Gastrocnemius medialis (tissue), 4 donors: Measurements from ENCODE around the gene SLC34A3.

ENCODE experiments used
- POLR2A ChIP-seq, 2 donors: fragments of 450-650 bp; IDR thresholded peaks; one replicate each; pipeline ENCODE4 v1.6.1; 2017; ENCODE audit warnings: antibody characterized with exemption in 2 of 2, mild to moderate bottlenecking in 2 of 2, moderate library complexity in 2 of 2
- TF ChIP-seq, protein P1 (sequence below), 5 experiments: fragments of 450-650 bp in 3 of 5; fragments of 200-600 bp in 2 of 5; sonication (generic) in 2 of 5; IDR thresholded peaks in 4 of 5; conservative IDR thresholded peaks in 1 of 5; 1 replicate in 4 of 5; 2 replicates in 1 of 5; pipeline ENCODE4 v1.5.1; 2016 to 2019; ENCODE audit warnings: antibody characterized with exemption in 5 of 5, mild to moderate bottlenecking in 3 of 5, moderate library complexity in 3 of 5

GRCh38 chr9:137281345-137282116, 50.8 kb downstream of the SLC34A3 start:
- TF ChIP-seq, protein P1, sequence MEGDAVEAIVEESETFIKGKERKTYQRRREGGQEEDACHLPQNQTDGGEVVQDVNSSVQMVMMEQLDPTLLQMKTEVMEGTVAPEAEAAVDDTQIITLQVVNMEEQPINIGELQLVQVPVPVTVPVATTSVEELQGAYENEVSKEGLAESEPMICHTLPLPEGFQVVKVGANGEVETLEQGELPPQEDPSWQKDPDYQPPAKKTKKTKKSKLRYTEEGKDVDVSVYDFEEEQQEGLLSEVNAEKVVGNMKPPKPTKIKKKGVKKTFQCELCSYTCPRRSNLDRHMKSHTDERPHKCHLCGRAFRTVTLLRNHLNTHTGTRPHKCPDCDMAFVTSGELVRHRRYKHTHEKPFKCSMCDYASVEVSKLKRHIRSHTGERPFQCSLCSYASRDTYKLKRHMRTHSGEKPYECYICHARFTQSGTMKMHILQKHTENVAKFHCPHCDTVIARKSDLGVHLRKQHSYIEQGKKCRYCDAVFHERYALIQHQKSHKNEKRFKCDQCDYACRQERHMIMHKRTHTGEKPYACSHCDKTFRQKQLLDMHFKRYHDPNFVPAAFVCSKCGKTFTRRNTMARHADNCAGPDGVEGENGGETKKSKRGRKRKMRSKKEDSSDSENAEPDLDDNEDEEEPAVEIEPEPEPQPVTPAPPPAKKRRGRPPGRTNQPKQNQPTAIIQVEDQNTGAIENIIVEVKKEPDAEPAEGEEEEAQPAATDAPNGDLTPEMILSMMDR (IDR thresholded peaks at IDR 0.05 in 4 of 5, conservative IDR thresholded peaks at IDR 0.05 in 1 of 5): no peak
- TF ChIP-seq POLR2A (IDR thresholded peaks at IDR 0.05): no peak
